Type B pancreatic cell (in vitro differentiated cells): ENCODE measurements around the gene S100B. TPM values are rescaled to one million over a fixed set of nuclear protein-coding genes. Genes with fewer than 3 reads are reported as not detected.

Experiments used
- DNase-seq: peaks from one replicate; pipeline ENCODE4 v3.0.0; 2021; ENCODE audit warnings: mixed read lengths; ENCODE audit not compliant: unreplicated experiment; ENCODE audit errors: extremely low spot score
- H3K27ac Mint-ChIP-seq: 2 replicates; pipeline ENCODE4 v1.8.0; 2021; ENCODE audit warnings: mild to moderate bottlenecking, mixed read lengths
- H3K27me3 Mint-ChIP-seq: 2 replicates; pipeline ENCODE4 v1.8.0; 2021; ENCODE audit warnings: mixed read lengths
- H3K36me3 Mint-ChIP-seq: 2 replicates; pipeline ENCODE4 v1.8.0; 2021; ENCODE audit warnings: mixed read lengths
- H3K4me1 Mint-ChIP-seq: one replicate; pipeline ENCODE4 v1.8.0; 2021; ENCODE audit warnings: mixed read lengths; ENCODE audit not compliant: unreplicated experiment
- H3K4me3 Mint-ChIP-seq: 2 replicates; pipeline ENCODE4 v1.8.0; 2021; ENCODE audit warnings: mild to moderate bottlenecking, mixed read lengths
- H3K9me3 Mint-ChIP-seq: 2 replicates; pipeline ENCODE4 v1.8.0; 2021; ENCODE audit warnings: mixed read lengths
- CTCF ChIP-seq: fragments of 200-600 bp; sonication (generic); conservative IDR thresholded peaks from 2 replicates; pipeline ENCODE4 v1.5.0; 2021; ENCODE audit warnings: antibody characterized with exemption, mild to moderate bottlenecking
- total RNA-seq: library from RNA; stranded (reverse); gene quantifications from 2 replicates; pipeline ENCODE4 v1.2.1, GENCODE V29; 2021; ENCODE audit warnings: low replicate concordance

The S100B gene
- total RNA-seq, 1 donor from 2014 or later = 5.5 TPM

GRCh38 chr21:46637952-46638746 lies 33.3 kb upstream of the S100B start:
- DNase-seq = no peak
- Mint-ChIP-seq H3K27ac (no peak overlapping the region), H3K4me3 (peak overlapping the region; percentile 70), H3K4me1 (peaks cover 30% of the 10 kb centered on the region), H3K36me3 (peaks cover 22% of the 10 kb centered on the region), H3K9me3 (no peaks in the 10 kb centered on the region), H3K27me3 (no peaks in the 10 kb centered on the region)
- TF ChIP-seq CTCF = no peak

- H3K27ac Mint-ChIP-seq = peak overlapping the region; percentile 95
- no peak for TF ChIP-seq CTCF
- peaks cover 30% of the 10 kb centered on the region for H3K4me1 Mint-ChIP-seq
- peak overlapping the region; percentile 95 for H3K4me3 Mint-ChIP-seq
- peaks cover 19% of the 10 kb centered on the region for H3K36me3 Mint-ChIP-seq
- no peak for DNase-seq
- no peaks in the 10 kb centered on the region for H3K27me3 Mint-ChIP-seq
- H3K9me3 Mint-ChIP-seq = no peaks in the 10 kb centered on the region
Measured at GRCh38 chr21:46636550-46637285, 31.8 kb upstream of the S100B start.

GRCh38 chr21:46636181-46636512 lies 31.3 kb upstream of the S100B start:
- H3K27ac Mint-ChIP-seq = peak overlapping the region; percentile 95
- no peak for TF ChIP-seq CTCF
- no peaks in the 10 kb centered on the region for H3K9me3 Mint-ChIP-seq
- H3K27me3 Mint-ChIP-seq = no peaks in the 10 kb centered on the region
- peaks cover 30% of the 10 kb centered on the region for H3K4me1 Mint-ChIP-seq
- peak overlapping the region; percentile 95 for H3K4me3 Mint-ChIP-seq
- DNase-seq = no peak
- peaks cover 16% of the 10 kb centered on the region for H3K36me3 Mint-ChIP-seq

- H3K36me3 Mint-ChIP-seq = peaks cover 10% of the 10 kb centered on the region
- peak within 1 kb of the TSS; percentile 95 for H3K4me3 Mint-ChIP-seq
- H3K9me3 Mint-ChIP-seq = no peaks in the 10 kb centered on the region
- peak within 1 kb of the TSS; percentile 95 for H3K27ac Mint-ChIP-seq
- H3K27me3 Mint-ChIP-seq = peaks cover under 1% of the 10 kb centered on the region
- DNase-seq = peak; percentile 100
- TF ChIP-seq CTCF = no peak
- peaks cover 30% of the 10 kb centered on the region for H3K4me1 Mint-ChIP-seq
Measured at GRCh38 chr21:46635324-46636180, 30.7 kb upstream of the S100B start, which contains the start of gene PRMT2. PRMT2 (plus strand) TSS chr21:46635674; CDS start chr21:46636952, 1,278 bp downstream.

GRCh38 chr21:46634966-46635323 lies 30.1 kb upstream of the S100B start:
- no peak for DNase-seq
- peaks cover 4% of the 10 kb centered on the region for H3K27me3 Mint-ChIP-seq
- TF ChIP-seq CTCF = peak; percentile 31
- peaks cover 29% of the 10 kb centered on the region for H3K4me1 Mint-ChIP-seq
- H3K27ac Mint-ChIP-seq = peak overlapping the region; percentile 95
- H3K4me3 Mint-ChIP-seq = peak overlapping the region; percentile 95
- H3K36me3 Mint-ChIP-seq = peaks cover 9% of the 10 kb centered on the region
- H3K9me3 Mint-ChIP-seq = no peaks in the 10 kb centered on the region
